GM12891 (cell line): Measurements from ENCODE around the gene FGF6.

ENCODE experiments used
- PAX5 ChIP-seq: IDR thresholded peaks from 2 replicates; pipeline ENCODE4 v1.6.1; 2011; ENCODE audit warnings: low read length, moderate library complexity, mild to moderate bottlenecking; ENCODE audit not compliant: insufficient read depth, severe bottlenecking
- POLR2A ChIP-seq: IDR thresholded peaks from 2 replicates; pipeline ENCODE4 v1.6.1; 2011; ENCODE audit warnings: low read depth, low read length, control low read depth
- POLR2AphosphoS5 ChIP-seq: IDR thresholded peaks from 2 replicates; pipeline ENCODE4 v1.6.1; 2011; ENCODE audit warnings: low read depth, low read length, control low read depth
- POU2F2 ChIP-seq: IDR thresholded peaks from 2 replicates; pipeline ENCODE4 v1.6.1; 2011; ENCODE audit warnings: low read depth, mild to moderate bottlenecking, control low read depth, low read length, moderate library complexity
- SPI1 ChIP-seq: IDR thresholded peaks from 2 replicates; pipeline ENCODE4 v1.6.1; 2011; ENCODE audit warnings: low read depth, low read length, control low read depth
- TAF1 ChIP-seq: IDR thresholded peaks from 2 replicates; pipeline ENCODE4 v1.6.1; 2011; ENCODE audit warnings: low read depth, low read length, control low read depth

- TF ChIP-seq POLR2A = no peak
- no peak for TF ChIP-seq TAF1
- no peak for TF ChIP-seq POLR2AphosphoS5
- no peak for TF ChIP-seq SPI1
- no peak for TF ChIP-seq POU2F2
- TF ChIP-seq PAX5 = no peak
Measured at GRCh38 chr12:4454315-4454860, 8.8 kb upstream of the FGF6 start.
